HEK293 (cell line): ENCODE results near the gene MAML2.

ENCODE experiments used
- FEZF1 ChIP-seq: fragments of 450-650 bp; formaldehyde crosslinking; IDR thresholded peaks from 2 replicates; pipeline ENCODE4 v1.5.1; 2016; ENCODE audit warnings: missing biosample characterization, missing genetic modification characterization
- GLIS2 ChIP-seq: fragments of 450-650 bp; formaldehyde crosslinking; IDR thresholded peaks from 2 replicates; pipeline ENCODE4 v1.5.1; 2016; ENCODE audit warnings: missing biosample characterization, missing genetic modification characterization
- KLF9 ChIP-seq: fragments of 450-650 bp; formaldehyde crosslinking; IDR thresholded peaks from 2 replicates; pipeline ENCODE4 v1.5.1; 2016; ENCODE audit warnings: missing biosample characterization, missing genetic modification characterization, low read depth
- MYNN ChIP-seq: fragments of 450-650 bp; formaldehyde crosslinking; IDR thresholded peaks from 2 replicates; pipeline ENCODE4 v1.5.1; 2016; ENCODE audit warnings: missing biosample characterization, missing genetic modification characterization, borderline replicate concordance
- PRDM4 ChIP-seq: fragments of 450-650 bp; formaldehyde crosslinking; IDR thresholded peaks from 2 replicates; pipeline ENCODE4 v1.5.1; 2017; ENCODE audit warnings: missing biosample characterization, missing genetic modification characterization
- SETDB1 ChIP-seq: IDR thresholded peaks from one replicate; pipeline ENCODE4 v1.6.1; 2017; ENCODE audit warnings: mild to moderate bottlenecking, low read length, moderate library complexity, mixed read lengths; ENCODE audit not compliant: insufficient read length
- SP3 ChIP-seq: fragments of 450-650 bp; formaldehyde crosslinking; IDR thresholded peaks from 2 replicates; pipeline ENCODE4 v1.5.1; 2016; ENCODE audit warnings: missing biosample characterization, missing genetic modification characterization
- TCF7L2 ChIP-seq: IDR thresholded peaks from 2 replicates; pipeline ENCODE4 v1.6.1; 2011; ENCODE audit warnings: low read depth, mild to moderate bottlenecking, inconsistent platforms, low read length, moderate library complexity, borderline replicate concordance
- WT1 ChIP-seq: fragments of 450-650 bp; formaldehyde crosslinking; IDR thresholded peaks from 2 replicates; pipeline ENCODE4 v1.5.1; 2016; ENCODE audit warnings: missing biosample characterization, missing genetic modification characterization
- YY1 ChIP-seq: fragments of 450-650 bp; formaldehyde crosslinking; IDR thresholded peaks from 2 replicates; pipeline ENCODE4 v1.5.1; 2018; ENCODE audit warnings: missing biosample characterization, missing genetic modification characterization
- ZBTB48 ChIP-seq: fragments of 450-650 bp; formaldehyde crosslinking; IDR thresholded peaks from 2 replicates; pipeline ENCODE4 v1.5.1; 2016; ENCODE audit warnings: missing biosample characterization, missing genetic modification characterization
- ZEB2 ChIP-seq: fragments of 450-650 bp; formaldehyde crosslinking; IDR thresholded peaks from 2 replicates; pipeline ENCODE4 v1.5.1; 2016; ENCODE audit warnings: missing biosample characterization, missing genetic modification characterization
- ZFP3 ChIP-seq: fragments of 450-650 bp; formaldehyde crosslinking; IDR thresholded peaks from 2 replicates; pipeline ENCODE4 v1.5.1; 2016; ENCODE audit warnings: low read depth, missing biosample characterization, missing genetic modification characterization
- ZNF10 ChIP-seq: fragments of 450-650 bp; formaldehyde crosslinking; IDR thresholded peaks from 2 replicates; pipeline ENCODE4 v1.5.1; 2017; ENCODE audit warnings: missing biosample characterization, missing genetic modification characterization
- ZNF114 ChIP-seq: fragments of 450-650 bp; formaldehyde crosslinking; IDR thresholded peaks from 2 replicates; pipeline ENCODE4 v1.5.0; 2017; ENCODE audit warnings: missing biosample characterization, missing genetic modification characterization
- ZNF133 ChIP-seq: fragments of 450-650 bp; formaldehyde crosslinking; IDR thresholded peaks from 2 replicates; pipeline ENCODE4 v1.5.1; 2016; ENCODE audit warnings: missing biosample characterization, missing genetic modification characterization
- ZNF157 ChIP-seq: fragments of 450-650 bp; formaldehyde crosslinking; IDR thresholded peaks from 2 replicates; pipeline ENCODE4 v1.5.1; 2016; ENCODE audit warnings: missing biosample characterization, missing genetic modification characterization
- ZNF221 ChIP-seq: fragments of 450-650 bp; formaldehyde crosslinking; IDR thresholded peaks from 2 replicates; pipeline ENCODE4 v1.5.1; 2017; ENCODE audit warnings: missing biosample characterization, missing genetic modification characterization, borderline replicate concordance
- ZNF248 ChIP-seq: fragments of 450-650 bp; formaldehyde crosslinking; IDR thresholded peaks from 2 replicates; pipeline ENCODE4 v1.5.1; 2017; ENCODE audit warnings: missing biosample characterization, missing genetic modification characterization
- ZNF335 ChIP-seq: fragments of 450-650 bp; formaldehyde crosslinking; conservative IDR thresholded peaks from 2 replicates; pipeline ENCODE4 v1.5.1; 2016; ENCODE audit warnings: missing biosample characterization, missing genetic modification characterization
- ZNF423 ChIP-seq: fragments of 450-650 bp; formaldehyde crosslinking; IDR thresholded peaks from 2 replicates; pipeline ENCODE4 v1.5.1; 2016; ENCODE audit warnings: missing biosample characterization, missing genetic modification characterization
- ZNF449 ChIP-seq: fragments of 450-650 bp; formaldehyde crosslinking; IDR thresholded peaks from 2 replicates; pipeline ENCODE4 v1.5.1; 2017; ENCODE audit warnings: missing biosample characterization, mild to moderate bottlenecking, missing genetic modification characterization, moderate library complexity
- ZNF510 ChIP-seq: fragments of 450-650 bp; formaldehyde crosslinking; IDR thresholded peaks from 2 replicates; pipeline ENCODE4 v1.5.1; 2018; ENCODE audit warnings: mild to moderate bottlenecking, missing genetic modification characterization, missing biosample characterization; ENCODE audit not compliant: insufficient replicate concordance
- ZNF639 ChIP-seq: fragments of 450-650 bp; formaldehyde crosslinking; IDR thresholded peaks from 2 replicates; pipeline ENCODE4 v1.5.1; 2016; ENCODE audit warnings: missing biosample characterization, missing genetic modification characterization
- ZNF658 ChIP-seq: fragments of 450-650 bp; formaldehyde crosslinking; IDR thresholded peaks from 2 replicates; pipeline ENCODE4; 2016; ENCODE audit warnings: missing biosample characterization, missing genetic modification characterization
- ZSCAN30 ChIP-seq: fragments of 450-650 bp; IDR thresholded peaks from 2 replicates; pipeline ENCODE4 v1.5.1; 2018; ENCODE audit warnings: missing biosample characterization, mild to moderate bottlenecking, missing genetic modification characterization, moderate library complexity
- TF ChIP-seq, protein P1 (sequence below): sonication (generic); formaldehyde crosslinking; IDR thresholded peaks from 2 replicates; pipeline ENCODE4 v1.8.1; 2022; ENCODE audit warnings: mild to moderate bottlenecking, moderate library complexity, missing genetic modification reagents
- TF ChIP-seq, protein P2 (sequence below): IDR thresholded peaks from 2 replicates; pipeline ENCODE4 v1.6.1; 2011; ENCODE audit warnings: mild to moderate bottlenecking, low read depth, low read length, borderline replicate concordance
- TF ChIP-seq, protein P3 (sequence below): fragments of 450-650 bp; formaldehyde crosslinking; IDR thresholded peaks from 2 replicates; pipeline ENCODE4 v1.5.1; 2016; ENCODE audit warnings: missing biosample characterization, missing genetic modification characterization

MAML2 gene

GRCh38 chr11:96242971-96243647 lies 99.9 kb downstream of the MAML2 start (continued):
- TF ChIP-seq ZNF449 (tag by site-specific recombination) (no peak), MYNN (no peak), ZNF10 (tag by site-specific recombination) (peak; percentile 40; the same call in 1 of the 2 replicates), ZNF248 (tag by site-specific recombination) (no peak), SETDB1 (no peak), ZSCAN30 (tag by site-specific recombination) (no peak), ZFP3 (tag by site-specific recombination) (no peak), ZNF114 (tag by site-specific recombination) (no peak), ZNF157 (tag by site-specific recombination) (no peak), SP3 (peak; percentile 68), PRDM4 (tag by site-specific recombination) (0 out of 2 replicates have a peak, but pooled peaks have one; percentile 24), TCF7L2 (no peak), WT1 (tag by site-specific recombination) (0 out of 2 replicates have a peak, but pooled peaks have one; percentile 43), FEZF1 (tag by site-specific recombination) (peak; percentile 51; the same call in 1 of the 2 replicates), ZNF510 (tag by site-specific recombination) (no peak), ZNF133 (tag by site-specific recombination) (no peak), YY1 (tag by site-specific recombination) (no peak), ZBTB48 (tag by site-specific recombination) (no peak), KLF9 (tag by site-specific recombination) (peak; percentile 87), ZNF335 (peak; percentile 93), ZNF658 (tag by site-specific recombination) (no peak), ZNF423 (no peak), ZNF639 (0 out of 2 replicates have a peak, but pooled peaks have one; percentile 21), ZNF221 (tag by site-specific recombination) (no peak), ZEB2 (tag by site-specific recombination) (0 out of 2 replicates have a peak, but pooled peaks have one; percentile 21), GLIS2 (tag by site-specific recombination) (peak; percentile 75)
- TF ChIP-seq, protein P1, sequence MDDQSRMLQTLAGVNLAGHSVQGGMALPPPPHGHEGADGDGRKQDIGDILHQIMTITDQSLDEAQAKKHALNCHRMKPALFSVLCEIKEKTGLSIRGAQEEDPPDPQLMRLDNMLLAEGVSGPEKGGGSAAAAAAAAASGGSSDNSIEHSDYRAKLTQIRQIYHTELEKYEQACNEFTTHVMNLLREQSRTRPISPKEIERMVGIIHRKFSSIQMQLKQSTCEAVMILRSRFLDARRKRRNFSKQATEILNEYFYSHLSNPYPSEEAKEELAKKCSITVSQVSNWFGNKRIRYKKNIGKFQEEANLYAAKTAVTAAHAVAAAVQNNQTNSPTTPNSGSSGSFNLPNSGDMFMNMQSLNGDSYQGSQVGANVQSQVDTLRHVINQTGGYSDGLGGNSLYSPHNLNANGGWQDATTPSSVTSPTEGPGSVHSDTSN, result no peak
- TF ChIP-seq, protein P2, sequence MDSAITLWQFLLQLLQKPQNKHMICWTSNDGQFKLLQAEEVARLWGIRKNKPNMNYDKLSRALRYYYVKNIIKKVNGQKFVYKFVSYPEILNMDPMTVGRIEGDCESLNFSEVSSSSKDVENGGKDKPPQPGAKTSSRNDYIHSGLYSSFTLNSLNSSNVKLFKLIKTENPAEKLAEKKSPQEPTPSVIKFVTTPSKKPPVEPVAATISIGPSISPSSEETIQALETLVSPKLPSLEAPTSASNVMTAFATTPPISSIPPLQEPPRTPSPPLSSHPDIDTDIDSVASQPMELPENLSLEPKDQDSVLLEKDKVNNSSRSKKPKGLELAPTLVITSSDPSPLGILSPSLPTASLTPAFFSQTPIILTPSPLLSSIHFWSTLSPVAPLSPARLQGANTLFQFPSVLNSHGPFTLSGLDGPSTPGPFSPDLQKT, result peak; percentile 97
- TF ChIP-seq, protein P3, sequence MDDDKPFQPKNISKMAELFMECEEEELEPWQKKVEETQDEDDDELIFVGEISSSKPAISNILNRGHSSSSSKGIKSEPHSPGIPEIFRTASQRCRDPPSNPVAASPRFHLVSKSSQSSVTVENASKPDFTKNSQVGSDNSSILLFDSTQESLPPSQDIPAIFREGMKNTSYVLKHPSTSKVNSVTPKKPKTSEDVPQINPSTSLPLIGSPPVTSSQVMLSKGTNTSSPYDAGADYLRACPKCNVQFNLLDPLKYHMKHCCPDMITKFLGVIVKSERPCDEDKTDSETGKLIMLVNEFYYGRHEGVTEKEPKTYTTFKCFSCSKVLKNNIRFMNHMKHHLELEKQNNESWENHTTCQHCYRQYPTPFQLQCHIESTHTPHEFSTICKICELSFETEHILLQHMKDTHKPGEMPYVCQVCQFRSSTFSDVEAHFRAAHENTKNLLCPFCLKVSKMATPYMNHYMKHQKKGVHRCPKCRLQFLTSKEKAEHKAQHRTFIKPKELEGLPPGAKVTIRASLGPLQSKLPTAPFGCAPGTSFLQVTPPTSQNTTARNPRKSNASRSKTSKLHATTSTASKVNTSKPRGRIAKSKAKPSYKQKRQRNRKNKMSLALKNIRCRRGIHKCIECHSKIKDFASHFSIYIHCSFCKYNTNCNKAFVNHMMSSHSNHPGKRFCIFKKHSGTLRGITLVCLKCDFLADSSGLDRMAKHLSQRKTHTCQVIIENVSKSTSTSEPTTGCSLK (tag by site-specific recombination), result no peak
